PC-3 (cell line): ENCODE results near the gene TRPM8.

Experiments
- EZH2 ChIP-seq: fragments of 300-600 bp; sonication (generic); IDR thresholded peaks from one replicate; pipeline ENCODE4 v1.6.1; 2017; ENCODE audit warnings: antibody characterized with exemption, mild to moderate bottlenecking, low read length; ENCODE audit not compliant: unreplicated experiment
- EZH2phosphoT487 ChIP-seq: fragments of 300-600 bp; sonication (generic); IDR thresholded peaks from 2 replicates; pipeline ENCODE4 v1.6.1; 2018; ENCODE audit warnings: mild to moderate bottlenecking, antibody characterized with exemption, low read length, borderline replicate concordance

DNA sequence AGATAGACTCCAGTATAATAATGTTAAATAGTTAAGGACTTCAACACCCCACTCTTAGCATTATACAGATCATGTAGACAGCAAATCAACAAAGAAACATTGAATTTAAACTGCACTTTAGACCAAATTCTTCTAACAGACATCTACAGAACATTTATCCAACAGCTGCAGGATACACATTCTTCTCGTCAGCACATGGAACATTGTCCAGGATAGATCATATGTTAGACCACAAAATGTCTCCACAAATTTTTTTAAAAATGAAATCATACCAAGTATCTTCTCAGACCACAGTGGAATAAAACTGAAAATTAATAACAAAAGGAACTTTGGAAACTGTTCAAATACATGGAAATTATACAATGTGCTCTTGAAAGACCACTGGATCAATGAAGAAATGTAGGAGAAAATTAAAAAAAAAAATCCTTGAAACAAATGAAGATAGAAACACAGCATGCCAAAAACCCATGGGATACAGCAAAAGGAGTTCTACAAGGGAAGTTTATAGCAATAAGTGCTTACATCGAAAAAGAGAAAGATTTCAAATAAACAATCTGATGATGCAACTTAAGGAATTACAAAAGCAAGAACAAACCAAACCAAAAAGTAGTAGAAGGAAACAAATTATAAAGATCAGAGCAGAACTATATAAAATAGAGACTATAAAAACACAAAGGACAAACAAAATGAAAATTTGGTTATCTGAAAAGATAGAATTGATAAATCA, 121.1 kb downstream of the TRPM8 start:
- TF ChIP-seq EZH2phosphoT487, result no peak
- TF ChIP-seq EZH2, result no peak
